Measurements from ENCODE around the gene EVX2.

Gene EVX2

DNA sequence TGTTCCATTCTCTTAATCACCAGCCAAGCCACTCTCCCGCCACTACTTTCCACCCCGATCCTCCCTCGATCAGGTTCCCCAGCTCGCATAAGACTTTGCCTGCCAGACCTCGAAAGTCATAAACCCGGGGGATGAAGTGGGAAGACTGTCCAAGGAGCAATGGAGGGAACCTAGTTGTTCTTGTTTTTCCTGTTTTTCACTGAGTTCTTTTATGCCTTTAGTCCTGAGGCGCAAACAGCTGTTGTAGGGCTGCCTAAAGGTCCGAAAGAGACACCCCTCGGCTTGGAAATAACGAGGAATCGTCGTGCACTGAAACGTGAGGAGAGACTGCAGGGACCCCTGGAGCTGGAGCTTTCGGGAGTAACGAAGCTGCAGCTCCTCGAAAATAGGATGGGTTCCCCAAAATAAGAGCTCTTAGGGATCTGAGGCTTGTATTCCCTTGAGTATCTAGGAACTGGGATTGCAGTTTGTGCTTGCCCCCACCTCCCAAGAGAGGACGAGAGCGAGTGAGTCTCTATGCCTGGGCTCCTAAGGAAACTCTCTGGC lies 14.1 kb upstream of the EVX2 start:
- H3K4me3 ChIP-seq (ENCODE audit: control insufficient read depth, low read depth, low read length): no peak overlapping the region
- TF ChIP-seq, protein P1, sequence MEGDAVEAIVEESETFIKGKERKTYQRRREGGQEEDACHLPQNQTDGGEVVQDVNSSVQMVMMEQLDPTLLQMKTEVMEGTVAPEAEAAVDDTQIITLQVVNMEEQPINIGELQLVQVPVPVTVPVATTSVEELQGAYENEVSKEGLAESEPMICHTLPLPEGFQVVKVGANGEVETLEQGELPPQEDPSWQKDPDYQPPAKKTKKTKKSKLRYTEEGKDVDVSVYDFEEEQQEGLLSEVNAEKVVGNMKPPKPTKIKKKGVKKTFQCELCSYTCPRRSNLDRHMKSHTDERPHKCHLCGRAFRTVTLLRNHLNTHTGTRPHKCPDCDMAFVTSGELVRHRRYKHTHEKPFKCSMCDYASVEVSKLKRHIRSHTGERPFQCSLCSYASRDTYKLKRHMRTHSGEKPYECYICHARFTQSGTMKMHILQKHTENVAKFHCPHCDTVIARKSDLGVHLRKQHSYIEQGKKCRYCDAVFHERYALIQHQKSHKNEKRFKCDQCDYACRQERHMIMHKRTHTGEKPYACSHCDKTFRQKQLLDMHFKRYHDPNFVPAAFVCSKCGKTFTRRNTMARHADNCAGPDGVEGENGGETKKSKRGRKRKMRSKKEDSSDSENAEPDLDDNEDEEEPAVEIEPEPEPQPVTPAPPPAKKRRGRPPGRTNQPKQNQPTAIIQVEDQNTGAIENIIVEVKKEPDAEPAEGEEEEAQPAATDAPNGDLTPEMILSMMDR (conservative IDR thresholded peaks at IDR 0.05; ENCODE audit: control insufficient read depth, insufficient read depth, low read depth, low read length): no peak
- DNase-seq (ENCODE audit: low read depth): no peak

DNA sequence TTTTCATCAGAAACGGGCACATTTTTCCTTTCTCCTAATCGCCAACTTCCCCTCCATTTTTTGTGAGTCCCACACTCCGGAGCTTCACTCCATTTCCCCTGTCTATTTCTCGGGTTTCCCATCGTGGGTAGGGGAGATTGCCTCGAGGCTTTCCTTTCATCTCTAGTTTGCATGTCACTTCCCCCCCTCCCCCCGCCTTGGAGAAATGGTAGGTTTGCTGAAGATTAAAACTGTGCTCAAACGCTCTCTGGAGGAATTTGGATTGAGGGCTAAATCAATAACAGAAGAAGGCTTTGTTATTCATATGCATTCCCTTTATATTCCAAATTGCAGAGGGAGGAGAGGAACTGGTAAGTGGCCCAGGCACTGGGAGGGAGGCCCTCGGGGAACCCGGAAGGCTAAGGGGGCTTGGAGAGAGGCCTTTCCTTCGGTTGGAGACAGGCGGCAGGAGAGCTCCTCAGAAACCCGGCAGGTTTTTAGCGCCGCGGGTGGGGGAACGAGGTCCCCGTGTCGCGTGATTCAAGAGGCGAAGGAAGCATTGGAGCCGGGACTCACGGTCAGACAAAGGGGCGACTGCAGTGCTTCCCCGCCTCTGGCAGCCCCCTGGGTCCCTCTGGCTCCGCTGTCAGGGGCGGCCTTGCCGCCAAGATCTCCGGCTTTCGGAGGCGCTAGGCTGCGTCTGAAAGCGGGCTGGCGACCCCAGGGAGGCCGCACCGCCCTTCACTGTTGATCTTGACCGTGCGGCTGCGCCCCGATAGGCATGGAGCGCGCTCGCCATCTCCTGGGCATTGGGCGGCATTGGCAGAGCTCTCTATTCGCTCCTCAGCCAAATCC lies 13.4 kb upstream of the EVX2 start:
- H3K4me3 ChIP-seq (ENCODE audit: control insufficient read depth, low read depth, low read length): peak overlapping the region; percentile 7
- TF ChIP-seq, protein P1 (conservative IDR thresholded peaks at IDR 0.05; ENCODE audit: control insufficient read depth, insufficient read depth, low read depth, low read length): peak; percentile 71
- peak; percentile 59 for DNase-seq (ENCODE audit: low read depth)

DNA sequence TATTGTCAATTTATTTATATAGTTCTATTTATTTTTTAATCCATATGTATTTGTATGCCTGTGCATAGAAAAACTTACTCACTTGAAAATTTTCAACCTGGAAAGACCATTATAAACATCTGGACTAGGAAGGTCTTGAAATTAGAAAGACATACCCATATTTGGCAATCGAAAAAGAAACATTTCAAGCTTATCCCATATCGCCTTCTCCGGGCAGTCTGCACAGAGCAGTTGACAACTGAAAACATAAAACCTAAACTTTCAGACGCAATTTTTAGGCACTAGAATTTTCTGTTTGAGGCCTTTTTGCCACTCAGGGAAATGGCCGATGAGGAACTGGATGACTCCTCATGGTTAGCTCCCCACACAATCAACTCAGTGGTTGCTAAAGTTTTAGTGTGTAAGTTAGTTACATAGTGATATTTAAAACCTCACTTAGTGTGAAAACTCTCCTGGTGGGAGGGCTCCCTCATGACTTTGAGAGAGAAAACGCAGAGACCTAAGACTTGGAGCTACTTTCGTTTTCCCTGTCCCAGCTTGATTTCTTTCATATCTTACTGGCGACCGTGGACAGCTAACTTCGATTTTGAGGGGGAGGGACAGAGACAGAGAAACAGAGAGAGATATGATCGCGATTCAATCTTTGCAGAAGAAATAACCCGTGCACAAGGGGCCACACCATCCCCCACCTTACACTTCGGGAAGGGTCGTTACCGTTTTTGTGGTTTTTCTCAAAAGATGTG lies 12.7 kb upstream of the EVX2 start:
- no peak overlapping the region for H3K4me3 ChIP-seq (ENCODE audit: control insufficient read depth, low read depth, low read length)
- TF ChIP-seq, protein P1 (conservative IDR thresholded peaks at IDR 0.05; ENCODE audit: control insufficient read depth, insufficient read depth, low read depth, low read length): no peak
- DNase-seq (ENCODE audit: low read depth): no peak

DNA sequence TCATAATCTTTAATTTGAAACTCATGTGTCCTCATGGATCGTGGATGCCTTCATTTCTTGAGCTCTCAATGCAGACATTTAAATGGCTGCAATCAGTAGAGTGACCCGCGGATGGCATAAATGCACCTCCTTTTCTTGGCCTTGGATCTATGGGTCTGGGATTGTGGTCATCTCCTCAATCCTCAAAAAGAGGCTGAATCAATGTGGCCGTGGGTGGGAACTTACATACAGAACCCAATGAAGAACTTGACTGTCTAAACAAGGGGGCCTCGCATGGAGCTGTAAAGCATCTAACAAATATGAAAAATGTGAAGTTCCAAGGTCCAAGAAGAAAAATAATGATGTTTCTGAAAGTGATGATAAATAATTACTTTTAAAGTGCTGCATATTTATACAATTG lies 11.7 kb upstream of the EVX2 start:
- DNase-seq (ENCODE audit: low read depth): no peak
- no peak overlapping the region for H3K4me3 ChIP-seq (ENCODE audit: control insufficient read depth, low read depth, low read length)
- TF ChIP-seq, protein P1 (conservative IDR thresholded peaks at IDR 0.05; ENCODE audit: control insufficient read depth, insufficient read depth, low read depth, low read length): no peak

GRCh38 chr2:176094349-176094748 lies 10.6 kb upstream of the EVX2 start:
- DNase-seq (ENCODE audit: low read depth): no peak
- TF ChIP-seq, protein P1 (conservative IDR thresholded peaks at IDR 0.05; ENCODE audit: control insufficient read depth, insufficient read depth, low read depth, low read length): no peak

DNA sequence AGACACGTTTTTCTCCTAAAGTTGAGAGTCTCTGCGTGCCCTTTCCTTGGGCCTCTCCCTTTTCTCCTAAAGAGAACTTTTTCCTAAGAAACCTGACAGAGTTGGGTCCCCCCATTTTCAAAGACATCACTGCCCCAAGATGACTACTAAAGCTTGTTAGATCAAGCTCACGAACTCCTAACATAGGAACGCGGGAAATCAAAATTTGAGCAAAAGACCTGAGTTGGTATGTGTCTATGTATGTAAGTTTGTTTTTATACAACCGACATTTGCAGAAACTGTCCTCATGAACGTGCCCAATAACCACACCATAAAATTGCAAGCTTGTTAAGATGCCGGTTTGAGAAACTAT lies 10.1 kb upstream of the EVX2 start:
- H3K4me3 ChIP-seq (ENCODE audit: control insufficient read depth, low read depth, low read length): no peak overlapping the region
- TF ChIP-seq, protein P1 (conservative IDR thresholded peaks at IDR 0.05; ENCODE audit: control insufficient read depth, insufficient read depth, low read depth, low read length): no peak
- no peak for DNase-seq (ENCODE audit: low read depth)

More at GRCh38 chr2:176094349-176094748, 10.6 kb upstream of the EVX2 start:
- no peak overlapping the region for H3K4me3 ChIP-seq (ENCODE audit: control insufficient read depth, low read depth, low read length)

All from fibroblast of mammary gland (primary cell).